HepG2 (cell line): ENCODE results near the gene CTDP1. TPM values are rescaled to one million over a fixed set of nuclear protein-coding genes. Genes with fewer than 3 reads are reported as not detected.
A peak's percentile ranks its signal among the peaks of the same experiment; 100 is the strongest.

ENCODE experiments used
- BORCS8-MEF2B ChIP-seq: sonication (generic); formaldehyde crosslinking; IDR thresholded peaks from 2 replicates; pipeline ENCODE4 v1.8.0; 2022; ENCODE audit warnings: mild to moderate bottlenecking, missing genetic modification reagents
- BRD4 ChIP-seq: sonication (generic); formaldehyde crosslinking; IDR thresholded peaks from 2 replicates; pipeline ENCODE4 v1.4.0; 2020; ENCODE audit warnings: missing genetic modification reagents
- CBX2 ChIP-seq, 2 experiments: fragments of 200-600 bp in 1 of 2; sonication (generic); formaldehyde crosslinking in 1 of 2; IDR thresholded peaks; 2 replicates each; pipeline versions ENCODE4 v1.7.0 to v1.8.1; 2018 to 2022; ENCODE audit warnings: low read depth in 2 of 2, low read length in 1 of 2, mild to moderate bottlenecking in 1 of 2, missing genetic modification reagents in 1 of 2
- GMEB1 ChIP-seq: sonication (generic); formaldehyde crosslinking; IDR thresholded peaks from 2 replicates; pipeline ENCODE4 v1.5.1; 2020; ENCODE audit warnings: missing genetic modification reagents, mild to moderate bottlenecking, borderline replicate concordance
- HOXA5 ChIP-seq: sonication (generic); formaldehyde crosslinking; IDR thresholded peaks from 2 replicates; pipeline ENCODE4 v1.4.0; 2020; ENCODE audit warnings: missing genetic modification reagents
- IRF2 ChIP-seq: IDR thresholded peaks from 2 replicates; pipeline ENCODE4 v1.6.1; 2018; ENCODE audit warnings: missing genetic modification reagents, missing compliant biosample characterization
- KAT8 ChIP-seq: IDR thresholded peaks from 2 replicates; pipeline ENCODE4 v1.6.1; 2016; ENCODE audit warnings: missing genetic modification reagents, missing compliant biosample characterization
- PHF20 ChIP-seq: sonication (generic); formaldehyde crosslinking; IDR thresholded peaks from 2 replicates; pipeline ENCODE4 v1.5.0; 2020; ENCODE audit warnings: mild to moderate bottlenecking, missing genetic modification reagents
- POLR2A ChIP-seq, 2 experiments: IDR thresholded peaks; 2 replicates each; pipeline ENCODE4 v1.6.1; 2011; ENCODE audit warnings: low read depth in 2 of 2, low read length in 2 of 2, mild to moderate bottlenecking in 1 of 2, moderate library complexity in 1 of 2; ENCODE audit not compliant: insufficient read depth in 1 of 2
- PRPF4 ChIP-seq: fragments of 200-400 bp; formaldehyde crosslinking; IDR thresholded peaks from 2 replicates; pipeline ENCODE4 v1.6.1; 2016; ENCODE audit warnings: low read length, low read depth; ENCODE audit not compliant: poor library complexity, severe bottlenecking
- RBFOX2 ChIP-seq: fragments of 200-400 bp; formaldehyde crosslinking; IDR thresholded peaks from 2 replicates; pipeline ENCODE4 v1.6.1; 2017; ENCODE audit warnings: low read depth, mild to moderate bottlenecking, low read length
- ZBTB40 ChIP-seq, 2 experiments: fragments of 450-650 bp in 1 of 2; sonication (generic) in 1 of 2; formaldehyde crosslinking in 1 of 2; IDR thresholded peaks; 2 replicates each; pipeline versions ENCODE4 v1.6.1 to v1.8.0; 2016 to 2022; ENCODE audit warnings: antibody characterized with exemption in 1 of 2, mild to moderate bottlenecking in 1 of 2, missing genetic modification reagents in 1 of 2
- ZC3H4 ChIP-seq: sonication (generic); formaldehyde crosslinking; IDR thresholded peaks from 2 replicates; pipeline ENCODE4 v1.4.0; 2020; ENCODE audit warnings: missing genetic modification reagents, borderline replicate concordance
- ZFY ChIP-seq: sonication (generic); formaldehyde crosslinking; IDR thresholded peaks from 2 replicates; pipeline ENCODE4 v1.4.0; 2020; ENCODE audit warnings: missing genetic modification reagents
- ZGPAT ChIP-seq: IDR thresholded peaks from 2 replicates; pipeline ENCODE4 v1.6.1; 2016; ENCODE audit warnings: mild to moderate bottlenecking
- ZNF225 ChIP-seq: sonication (generic); formaldehyde crosslinking; IDR thresholded peaks from 2 replicates; pipeline ENCODE4 v1.4.0; 2020; ENCODE audit warnings: mild to moderate bottlenecking, missing genetic modification reagents
- ZNF33B ChIP-seq: sonication (generic); formaldehyde crosslinking; IDR thresholded peaks from 2 replicates; pipeline ENCODE4 v1.5.1; 2020; ENCODE audit warnings: mild to moderate bottlenecking, missing genetic modification reagents
- ZNF547 ChIP-seq: sonication (generic); formaldehyde crosslinking; IDR thresholded peaks from 2 replicates; pipeline ENCODE4 v1.5.1; 2020; ENCODE audit warnings: mild to moderate bottlenecking, missing genetic modification reagents
- polyA plus RNA-seq, 8 experiments: library from polyadenylated mRNA; depleted of rRNA in 3 of 8; stranded (reverse) in 7 of 8; unstranded in 1 of 8; fragments of >200 nt; fragmentation: Illumina TruSeq in 4 of 8; extraction: Trizol in 4 of 8; gene quantifications; 2 replicates each; pipeline versions ENCODE4 v1.2.1 to v1.2.3, GENCODE V29; 2011 to 2016; ENCODE audit warnings: low read depth in 4 of 8, missing spikeins in 1 of 8, mixed read lengths in 1 of 8; ENCODE audit not compliant: insufficient read depth in 1 of 8
- total RNA-seq, 5 experiments: library from RNA; depleted of rRNA; stranded (reverse); fragments of >200 nt; fragmentation: Illumina TruSeq; extraction: Trizol; gene quantifications; 2 replicates each; pipeline ENCODE4 v1.2.3, GENCODE V29; 2016; ENCODE audit warnings: low read depth in 1 of 5

The CTDP1 gene
- total and polyA plus RNA-seq, 2 of the 13 experiments (the other 11 are each of a cell fraction or from before 2014, with no cell fraction given): 6.9 to 11.0 TPM

- TF ChIP-seq ZFY (CRISPR knock-in tag) (peak; percentile 50), ZNF33B (peak; percentile 7; the same call in 1 of the 2 replicates), POLR2A (IDR thresholded peaks at IDR 0.05; ENCODE audit: insufficient read depth in 1 of 2, low read depth in 2 of 2, low read length in 2 of 2) (peak in 1 of 2 experiments; percentile 32; a peak in 1 of 4 replicates), BORCS8-MEF2B (CRISPR knock-in tag) (0 out of 2 replicates have a peak, but pooled peaks have one; percentile 35), PRPF4 (no peak), BRD4 (CRISPR knock-in tag) (no peak), ZGPAT (CRISPR knock-in tag) (0 out of 2 replicates have a peak, but pooled peaks have one; percentile 60), ZNF547 (CRISPR knock-in tag) (peak; percentile 69), ZNF225 (no peak), ZC3H4 (CRISPR knock-in tag) (no peak), GMEB1 (peak; percentile 98), HOXA5 (CRISPR knock-in tag) (no peak), RBFOX2 (peak; percentile 70), PHF20 (CRISPR knock-in tag) (peak; percentile 84), CBX2 (IDR thresholded peaks at IDR 0.05; ENCODE audit: low read depth, low read length) (no peak), CBX2 (CRISPR knock-in tag; IDR thresholded peaks at IDR 0.05; ENCODE audit: low read depth) (no peak), IRF2 (CRISPR knock-in tag) (0 out of 2 replicates have a peak, but pooled peaks have one; percentile 13), KAT8 (CRISPR knock-in tag) (peak; percentile 60; the same call in 1 of the 2 replicates), ZBTB40 (IDR thresholded peaks at IDR 0.05) (no peak), ZBTB40 (CRISPR knock-in tag; IDR thresholded peaks at IDR 0.05) (0 out of 2 replicates have a peak, but pooled peaks have one; percentile 9)
Measured at GRCh38 chr18:79679552-79680099, at the start of gene CTDP1 (continued).
